Fibroblast of the aortic adventitia (primary cell): ENCODE measurements around the gene DAPL1. TPM values are rescaled to one million over a fixed set of nuclear protein-coding genes. Genes with fewer than 3 reads are reported as not detected.

Experiments used
- DNase-seq: peaks from one replicate; pipeline ENCODE4 v3.0.0-alpha.2; 2010; ENCODE audit warnings: low read depth
- H3K4me3 ChIP-seq: 2 replicates; pipeline ENCODE4 v1.5.1; 2011; ENCODE audit warnings: low read depth, mild to moderate bottlenecking, control low read depth, low read length, moderate library complexity
- total RNA-seq: library from RNA; depleted of rRNA; stranded (reverse); fragments of >200 nt; gene quantifications from 2 replicates; pipeline ENCODE4 v1.2.3, GENCODE V29; 2012; ENCODE audit warnings: low replicate concordance
- TF ChIP-seq, protein P1 (sequence below): IDR thresholded peaks from 2 replicates; pipeline ENCODE4 v1.5.1; 2011; ENCODE audit warnings: mild to moderate bottlenecking, low read length, control low read depth, inconsistent platforms; ENCODE audit not compliant: insufficient read depth

The DAPL1 gene, protein sequence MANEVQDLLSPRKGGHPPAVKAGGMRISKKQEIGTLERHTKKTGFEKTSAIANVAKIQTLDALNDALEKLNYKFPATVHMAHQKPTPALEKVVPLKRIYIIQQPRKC
- total RNA-seq: not detected in 2 replicates

DNA sequence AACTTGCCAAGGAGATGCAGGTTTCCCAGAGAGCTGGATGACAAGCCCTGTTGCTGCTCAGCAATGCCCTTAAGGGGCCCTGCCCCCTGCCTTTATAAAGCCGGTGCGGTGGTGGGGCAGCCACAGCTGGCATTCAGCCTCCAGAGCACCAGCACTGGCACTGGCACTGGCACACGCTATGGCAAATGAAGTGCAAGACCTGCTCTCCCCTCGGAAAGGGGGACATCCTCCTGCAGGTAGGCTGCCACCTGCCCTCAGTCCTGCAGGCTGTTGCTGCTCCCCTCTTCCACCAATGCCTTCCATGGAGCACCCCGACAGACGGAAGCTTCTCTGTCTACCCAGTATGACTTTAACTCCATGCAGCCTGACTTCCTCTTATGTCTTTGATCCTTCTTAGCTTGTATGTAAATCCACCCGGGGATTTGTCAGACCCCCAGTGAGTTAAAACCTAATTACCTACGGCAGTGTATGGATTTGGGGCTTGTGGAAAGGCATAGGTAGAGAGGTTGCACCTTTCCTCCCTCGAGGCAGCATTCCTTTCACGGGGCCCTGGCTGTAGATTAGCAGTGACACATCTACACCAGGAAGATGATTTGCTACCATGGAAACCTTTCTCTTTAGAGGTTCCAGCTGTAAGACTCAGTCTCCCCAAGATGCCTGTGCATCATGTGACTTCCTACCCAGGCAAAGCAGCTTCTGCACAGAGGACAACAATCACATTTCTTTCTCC, at the start of gene DAPL1:
Gene DAPL1 (plus strand): TSS at position 123 of the 730 bp plus-strand sequence. CDS start 56 bp downstream, at position 179.
- H3K4me3 ChIP-seq: no peak within 1 kb of the TSS
- TF ChIP-seq, protein P1, sequence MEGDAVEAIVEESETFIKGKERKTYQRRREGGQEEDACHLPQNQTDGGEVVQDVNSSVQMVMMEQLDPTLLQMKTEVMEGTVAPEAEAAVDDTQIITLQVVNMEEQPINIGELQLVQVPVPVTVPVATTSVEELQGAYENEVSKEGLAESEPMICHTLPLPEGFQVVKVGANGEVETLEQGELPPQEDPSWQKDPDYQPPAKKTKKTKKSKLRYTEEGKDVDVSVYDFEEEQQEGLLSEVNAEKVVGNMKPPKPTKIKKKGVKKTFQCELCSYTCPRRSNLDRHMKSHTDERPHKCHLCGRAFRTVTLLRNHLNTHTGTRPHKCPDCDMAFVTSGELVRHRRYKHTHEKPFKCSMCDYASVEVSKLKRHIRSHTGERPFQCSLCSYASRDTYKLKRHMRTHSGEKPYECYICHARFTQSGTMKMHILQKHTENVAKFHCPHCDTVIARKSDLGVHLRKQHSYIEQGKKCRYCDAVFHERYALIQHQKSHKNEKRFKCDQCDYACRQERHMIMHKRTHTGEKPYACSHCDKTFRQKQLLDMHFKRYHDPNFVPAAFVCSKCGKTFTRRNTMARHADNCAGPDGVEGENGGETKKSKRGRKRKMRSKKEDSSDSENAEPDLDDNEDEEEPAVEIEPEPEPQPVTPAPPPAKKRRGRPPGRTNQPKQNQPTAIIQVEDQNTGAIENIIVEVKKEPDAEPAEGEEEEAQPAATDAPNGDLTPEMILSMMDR: no peak
- DNase-seq: no peak

DNA sequence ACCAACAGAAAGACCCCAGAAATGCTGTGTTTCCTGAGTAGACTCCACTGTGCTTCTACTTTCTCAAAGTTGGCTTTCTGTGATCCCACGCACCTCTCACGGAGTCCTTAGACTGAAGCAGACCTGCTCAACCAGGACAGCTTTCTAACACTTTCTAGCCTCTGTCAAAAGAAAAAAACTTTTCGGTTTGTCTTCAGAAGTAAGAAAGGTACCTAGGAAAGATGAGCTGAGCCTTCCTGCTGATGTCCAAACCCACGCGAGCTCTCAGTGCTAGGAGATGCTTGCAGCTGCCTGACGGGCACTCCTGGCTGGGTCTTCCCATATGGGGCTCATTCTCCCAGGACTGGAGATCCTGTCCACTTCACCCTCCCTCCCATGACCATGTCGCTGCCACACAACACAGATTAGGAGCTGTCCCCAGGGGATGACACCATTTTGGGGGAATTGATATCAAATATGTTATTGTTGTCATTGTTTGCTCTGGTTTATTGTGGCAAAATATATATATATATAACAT, 49.2 kb upstream of the DAPL1 start:
- DNase-seq: no peak
- TF ChIP-seq, protein P1: no peak
- no peak overlapping the region for H3K4me3 ChIP-seq

DNA sequence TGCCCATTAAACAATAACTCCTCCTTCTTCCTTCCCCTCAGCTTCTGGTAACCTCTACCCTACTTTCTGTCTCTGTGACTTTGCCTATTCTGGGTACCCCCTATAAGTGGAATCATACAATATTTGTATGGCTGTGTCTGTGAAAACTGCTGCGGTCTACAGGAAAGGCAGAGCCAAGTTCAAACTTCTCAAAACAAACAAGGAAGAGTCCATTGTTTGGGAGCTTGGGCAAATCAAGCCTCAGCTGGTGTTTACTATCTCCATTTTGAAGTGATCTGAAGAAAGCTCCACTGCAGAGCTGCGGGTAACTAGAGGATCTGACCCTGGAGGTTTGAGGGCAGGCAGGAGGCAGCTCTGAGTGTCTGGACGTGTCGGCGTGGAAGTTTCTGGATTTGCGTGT, 48.6 kb upstream of the DAPL1 start:
- TF ChIP-seq, protein P1: no peak
- DNase-seq: no peak
- no peak overlapping the region for H3K4me3 ChIP-seq

DNA sequence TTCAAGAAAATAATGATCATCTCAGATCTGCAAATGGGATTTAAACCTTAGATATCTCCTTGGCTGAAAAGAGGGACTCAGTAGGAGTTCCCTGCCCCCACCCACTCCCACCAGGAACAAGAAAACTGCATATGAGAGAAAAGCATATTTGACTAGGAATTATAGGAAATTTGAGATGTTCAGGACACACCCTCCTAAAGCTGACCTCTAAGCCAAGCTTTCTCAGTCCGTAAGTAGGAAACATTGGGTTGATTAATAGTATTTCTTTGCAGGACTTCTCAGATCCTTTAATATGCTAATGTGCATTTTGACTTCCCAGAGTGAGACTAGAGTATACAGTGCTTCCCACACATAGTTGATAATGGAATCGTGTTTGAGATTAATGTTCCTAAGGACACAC, 47.8 kb upstream of the DAPL1 start:
- TF ChIP-seq, protein P1: no peak
- no peak for DNase-seq
- no peak overlapping the region for H3K4me3 ChIP-seq

DNA sequence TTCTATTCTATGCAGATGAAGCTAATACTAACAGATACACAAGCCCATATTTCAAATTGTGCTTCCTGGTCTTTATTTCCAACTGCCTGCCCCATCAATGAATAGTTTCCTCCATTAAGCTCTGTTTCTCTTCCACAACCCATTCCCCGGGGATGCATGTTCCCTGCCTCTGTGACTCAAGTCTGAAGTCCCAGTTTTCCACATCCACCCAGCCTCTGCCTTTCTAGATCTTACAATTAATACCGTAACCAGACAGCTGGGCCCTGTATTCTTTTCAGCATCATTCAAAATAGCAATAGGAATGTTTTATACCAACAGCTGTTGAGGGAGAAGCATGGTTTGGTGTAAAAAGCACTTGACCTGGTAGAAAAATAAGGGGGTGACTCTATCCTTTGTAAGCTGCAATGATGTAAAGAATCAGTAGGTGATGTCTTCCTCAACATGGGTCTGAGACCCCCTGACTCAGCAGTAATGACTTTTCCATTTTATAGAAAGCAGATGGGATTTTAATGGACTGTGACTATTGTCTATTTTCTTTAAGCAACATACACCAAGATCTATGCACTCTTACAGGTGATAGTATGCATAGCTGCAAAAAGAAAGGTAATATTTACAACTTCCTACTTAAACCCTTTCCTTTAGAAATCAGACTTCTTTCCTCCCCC, 46.1 kb upstream of the DAPL1 start:
- DNase-seq: no peak
- H3K4me3 ChIP-seq: no peak overlapping the region
- TF ChIP-seq, protein P1: no peak

DNA sequence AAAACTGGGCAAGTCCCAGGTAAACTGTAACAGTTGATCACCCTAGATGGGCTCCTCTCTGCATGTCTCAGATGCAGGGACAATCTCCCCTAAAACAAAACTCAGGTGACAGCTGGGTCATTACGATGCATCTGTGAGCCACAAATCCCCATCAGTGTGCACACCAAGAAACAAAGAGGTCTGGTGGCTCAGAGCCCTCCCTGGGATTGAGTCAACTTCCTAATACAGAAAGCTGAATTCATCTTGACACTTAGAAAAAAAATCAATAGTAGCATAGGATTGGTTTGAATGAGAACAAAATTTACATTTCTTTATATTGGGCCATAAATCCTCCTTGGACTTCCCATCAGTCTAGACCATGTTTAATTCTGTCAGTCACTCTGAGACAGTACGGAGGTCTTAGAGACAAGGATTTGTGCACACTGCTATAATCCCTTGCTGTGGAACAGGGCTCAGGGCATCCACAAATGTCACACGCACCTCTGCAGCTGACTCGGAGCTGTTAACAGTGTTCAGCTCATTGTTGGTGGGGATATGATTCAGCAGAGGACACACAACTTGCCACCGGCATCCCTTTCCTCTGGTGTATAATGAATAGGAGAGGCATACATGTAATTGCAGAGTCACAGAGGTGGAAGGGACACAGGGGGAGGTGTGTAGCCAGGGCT, 44.5 kb upstream of the DAPL1 start:
- DNase-seq: no peak
- no peak overlapping the region for H3K4me3 ChIP-seq
- TF ChIP-seq, protein P1: no peak
